Measurements from ENCODE around the gene HHEX.
"Not testable (repeated sequence)": the region's sequence is repeated elsewhere in the genome, so short reads cannot be mapped to it uniquely, and the experiment has no call there.

The HHEX gene

DNA sequence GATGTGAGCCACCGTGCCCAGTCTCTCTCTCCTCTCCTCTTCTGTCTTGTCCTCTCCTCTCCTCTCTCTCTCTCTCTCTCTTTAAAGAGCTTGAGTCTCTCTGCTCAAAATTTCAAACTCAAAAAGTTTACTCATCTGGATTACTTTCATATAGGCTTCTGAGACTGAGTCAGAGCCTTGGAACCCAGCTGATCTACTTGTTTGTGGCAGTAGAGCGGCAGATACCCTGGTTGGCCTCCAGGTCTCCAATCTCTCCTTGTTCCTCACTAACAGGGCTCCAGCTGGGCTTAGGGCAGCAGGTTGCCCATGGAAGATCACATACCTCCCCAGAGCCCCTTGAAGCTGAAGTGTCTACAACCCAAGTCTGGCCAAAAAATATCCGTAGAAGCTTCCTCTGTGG, 51.0 kb downstream of the HHEX start:
- no peak overlapping the region for H3K4me3 ChIP-seq (ENCODE audit: low read depth, low read length)
- H3K4me1 ChIP-seq (ENCODE audit: control insufficient read depth, insufficient read depth, low read length), result no peaks in the 10 kb centered on the region
- H3K27me3 ChIP-seq (ENCODE audit: control insufficient read depth, insufficient read depth, low read length), result no peaks in the 10 kb centered on the region
- H3K36me3 ChIP-seq (ENCODE audit: control insufficient read depth, insufficient read depth, low read length), result no peaks in the 10 kb centered on the region
- no peak overlapping the region for H3K9ac ChIP-seq (ENCODE audit: low read depth, low read length)
- H3K27ac ChIP-seq (ENCODE audit: low read depth, low read length), result no peak overlapping the region
- no peaks in the 10 kb centered on the region for H3K9me3 ChIP-seq (ENCODE audit: control insufficient read depth, insufficient read depth, low read length)

DNA sequence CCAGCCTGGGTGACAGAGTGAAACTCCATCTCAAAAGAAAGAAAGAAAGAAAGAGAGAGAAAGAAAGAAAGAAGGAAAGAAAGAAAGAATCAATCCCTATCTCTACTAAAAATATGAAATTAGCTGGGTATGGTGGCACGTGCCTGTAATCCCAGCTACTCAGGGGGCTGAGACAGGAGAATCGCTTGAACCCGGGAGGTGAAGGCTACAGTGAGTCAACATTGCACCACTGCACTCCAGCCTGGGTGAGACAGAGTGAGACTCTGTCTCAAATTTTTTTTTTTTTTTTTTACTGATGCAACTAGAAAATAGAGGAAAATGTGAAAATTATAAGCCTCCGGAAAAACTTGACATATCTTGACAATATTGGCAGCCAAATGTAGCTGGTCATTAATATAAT, 52.0 kb downstream of the HHEX start:
- not testable (repeated sequence) for H3K9ac ChIP-seq (ENCODE audit: low read depth, low read length); H3K4me3 ChIP-seq (ENCODE audit: low read depth, low read length); H3K27me3 ChIP-seq (ENCODE audit: control insufficient read depth, insufficient read depth, low read length); H3K36me3 ChIP-seq (ENCODE audit: control insufficient read depth, insufficient read depth, low read length); H3K4me1 ChIP-seq (ENCODE audit: control insufficient read depth, insufficient read depth, low read length); H3K27ac ChIP-seq (ENCODE audit: low read depth, low read length); H3K9me3 ChIP-seq (ENCODE audit: control insufficient read depth, insufficient read depth, low read length)

DNA sequence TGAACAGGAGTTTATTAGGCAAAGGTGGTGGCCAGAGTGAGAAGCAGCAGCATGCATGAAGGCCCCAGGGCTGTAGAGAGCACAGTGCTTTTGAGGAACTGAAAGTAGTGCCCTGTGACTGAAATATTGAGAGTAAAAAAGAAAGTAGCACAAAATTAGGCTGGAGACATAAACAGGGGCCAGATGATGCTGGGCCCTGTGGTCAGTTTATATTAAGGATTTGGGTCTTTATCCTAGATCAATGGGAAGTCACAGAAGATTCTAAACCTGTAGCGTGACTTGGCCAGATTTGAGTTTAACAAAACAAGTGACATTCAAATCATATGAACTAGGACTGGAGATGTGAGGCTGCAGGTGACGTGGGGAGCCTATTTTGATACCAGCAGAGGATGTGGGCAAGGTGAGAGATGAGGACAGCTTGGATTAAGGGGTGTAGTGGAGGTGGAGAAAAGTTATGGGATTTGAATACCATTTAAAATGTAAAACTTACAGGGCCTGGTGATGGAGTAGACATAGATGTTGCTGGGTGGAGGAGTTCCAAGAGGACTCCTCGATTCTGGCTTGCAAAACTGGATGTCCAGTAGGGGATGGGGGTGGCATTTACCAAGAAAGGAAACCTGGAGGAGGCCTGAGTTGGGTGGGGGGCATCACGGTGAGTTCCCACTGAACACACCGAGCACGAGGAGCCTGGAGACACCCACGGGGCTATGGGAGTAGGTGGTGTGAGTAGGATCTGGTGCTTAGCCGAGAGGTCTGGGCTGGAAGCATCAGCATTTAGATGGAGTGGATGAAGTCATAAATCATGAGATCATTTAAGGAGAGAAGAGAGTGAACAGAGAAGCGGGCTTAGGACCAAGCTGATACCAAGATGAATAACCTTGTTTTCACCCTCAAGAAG, 52.8 kb downstream of the HHEX start:
- Histone ChIP-seq H3K36me3 (ENCODE audit: control insufficient read depth, insufficient read depth, low read length) (no peaks in the 10 kb centered on the region), H3K9me3 (ENCODE audit: control insufficient read depth, insufficient read depth, low read length) (no peaks in the 10 kb centered on the region), H3K9ac (ENCODE audit: low read depth, low read length) (no peak overlapping the region), H3K27ac (ENCODE audit: low read depth, low read length) (no peak overlapping the region), H3K27me3 (ENCODE audit: control insufficient read depth, insufficient read depth, low read length) (no peaks in the 10 kb centered on the region), H3K4me1 (ENCODE audit: control insufficient read depth, insufficient read depth, low read length) (no peaks in the 10 kb centered on the region), H3K4me3 (ENCODE audit: low read depth, low read length) (no peak overlapping the region)
